Amniotic epithelial cell (primary cell): ENCODE measurements around the gene IRAK3.
"Not testable (repeated sequence)": the region's sequence is repeated elsewhere in the genome, so short reads cannot be mapped to it uniquely, and the experiment has no call there.

Experiments used
- DNase-seq: peaks from one replicate; pipeline ENCODE4 v3.0.0-alpha.2; 2010; ENCODE audit warnings: low read depth

Gene IRAK3

GRCh38 chr12:66210840-66211239, 21.8 kb downstream of the IRAK3 start:
- peak; percentile 39 for DNase-seq

- DNase-seq, result not testable (repeated sequence)
These were observed 22.6 kb downstream of the IRAK3 start for GRCh38 chr12:66211573-66211972.

- not testable (repeated sequence) for DNase-seq
These were observed 24.0 kb downstream of the IRAK3 start for GRCh38 chr12:66213011-66213410.

GRCh38 chr12:66217342-66217917, 28.4 kb downstream of the IRAK3 start:
- DNase-seq, result no peak

GRCh38 chr12:66228462-66228861, 39.4 kb downstream of the IRAK3 start:
- DNase-seq, result no peak

GRCh38 chr12:66232263-66232662, 43.2 kb downstream of the IRAK3 start:
- no peak for DNase-seq

- DNase-seq, result not testable (repeated sequence)
These were observed 45.2 kb downstream of the IRAK3 start for GRCh38 chr12:66234037-66234693.

- DNase-seq, result peak; percentile 61
These were observed 46.0 kb downstream of the IRAK3 start for GRCh38 chr12:66234773-66235625.

GRCh38 chr12:66235626-66236281, 46.7 kb downstream of the IRAK3 start:
- peak; percentile 35 for DNase-seq

- DNase-seq, result not testable (repeated sequence)
These were observed 47.3 kb downstream of the IRAK3 start for GRCh38 chr12:66236282-66236675.

- no peak for DNase-seq
These were observed 48.0 kb downstream of the IRAK3 start for GRCh38 chr12:66236969-66237368.

GRCh38 chr12:66237505-66238175, 48.6 kb downstream of the IRAK3 start:
- no peak for DNase-seq

- DNase-seq, result no peak
These were observed 50.3 kb downstream of the IRAK3 start for GRCh38 chr12:66239295-66239694.

GRCh38 chr12:66240096-66240820, 51.2 kb downstream of the IRAK3 start:
- DNase-seq, result no peak

- DNase-seq, result peak; percentile 97
These were observed 52.3 kb downstream of the IRAK3 start for GRCh38 chr12:66241061-66242043.

- DNase-seq, result peak; percentile 65
These were observed 53.3 kb downstream of the IRAK3 start for GRCh38 chr12:66242311-66242710.

GRCh38 chr12:66243911-66244310, 54.9 kb downstream of the IRAK3 start:
- no peak for DNase-seq

- peak; percentile 17 for DNase-seq
These were observed 55.4 kb downstream of the IRAK3 start for GRCh38 chr12:66244446-66244845.

- DNase-seq, result peak; percentile 50
These were observed 58.7 kb downstream of the IRAK3 start for GRCh38 chr12:66247741-66248140.

GRCh38 chr12:66251049-66251448, 62.0 kb downstream of the IRAK3 start:
- DNase-seq, result peak; percentile 39
